SK-N-SH treated with all-trans-retinoic acid at 6 μM for 48 hours (cell line): ENCODE data around the gene ABCA6.
"Not testable (repeated sequence)": the region's sequence is repeated elsewhere in the genome, so short reads cannot be mapped to it uniquely, and the experiment has no call there.

Experiments
- ARNTL ChIP-seq: fragments of 450-650 bp; formaldehyde crosslinking; IDR thresholded peaks from 2 replicates; pipeline ENCODE4 v1.5.0; 2020; ENCODE audit warnings: low read depth, mild to moderate bottlenecking, moderate library complexity, borderline replicate concordance
- CSDC2 ChIP-seq: fragments of 250-450 bp; sonication (Bioruptor Pico); IDR thresholded peaks from 2 replicates; pipeline ENCODE4 v1.5.0; 2020; ENCODE audit warnings: mild to moderate bottlenecking, moderate library complexity
- ISL1 ChIP-seq: fragments of 250-450 bp; sonication (Bioruptor Pico); IDR thresholded peaks from 2 replicates; pipeline ENCODE4 v2.1.2; 2022; ENCODE audit warnings: mild to moderate bottlenecking, moderate library complexity
- RARB ChIP-seq: fragments of 250-450 bp; sonication (Bioruptor Pico); IDR thresholded peaks from 2 replicates; pipeline ENCODE4 v1.8.0; 2021; ENCODE audit warnings: mild to moderate bottlenecking, moderate library complexity
- ZNF70 ChIP-seq: fragments of 450-650 bp; formaldehyde crosslinking; IDR thresholded peaks from 2 replicates; pipeline ENCODE4 v1.5.0; 2020; ENCODE audit warnings: mild to moderate bottlenecking, moderate library complexity
- ZNF8 ChIP-seq: fragments of 450-650 bp; formaldehyde crosslinking; IDR thresholded peaks from 2 replicates; pipeline ENCODE4 v1.5.0; 2020; ENCODE audit warnings: mild to moderate bottlenecking, moderate library complexity
- TF ChIP-seq, protein P1 (sequence below): fragments of 250-450 bp; sonication (Bioruptor Pico); IDR thresholded peaks from 2 replicates; pipeline ENCODE4 v1.8.0; 2020; ENCODE audit warnings: mild to moderate bottlenecking, moderate library complexity, borderline replicate concordance
- TF ChIP-seq, protein P2 (sequence below): fragments of 250-450 bp; sonication (Bioruptor Pico); IDR thresholded peaks from 2 replicates; pipeline ENCODE4 v1.8.0; 2021; ENCODE audit warnings: low read depth, mild to moderate bottlenecking, moderate library complexity, borderline replicate concordance

DNA sequence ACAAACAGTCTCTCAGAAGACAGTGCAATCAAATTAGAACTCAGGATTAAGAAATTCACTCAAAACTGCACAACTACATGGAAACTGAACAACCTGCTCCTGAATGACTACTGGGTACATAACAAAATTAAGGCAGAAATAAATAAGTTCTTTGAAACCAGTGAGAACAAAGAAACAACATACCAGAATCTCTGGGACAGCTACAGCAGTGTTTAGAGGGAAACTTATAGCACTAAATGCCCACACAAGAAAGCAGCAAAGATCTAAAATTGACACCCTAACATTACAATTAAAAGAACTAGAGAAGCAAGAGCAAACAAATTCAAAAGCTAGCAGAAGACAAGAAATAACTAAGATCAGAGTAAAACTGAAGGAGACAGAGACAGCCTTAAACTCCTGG is 68.3 kb downstream of the ABCA6 start:
- not testable (repeated sequence) for TF ChIP-seq RARB (CRISPR knock-in tag); ISL1 (CRISPR knock-in tag); ZNF8 (CRISPR knock-in tag); ARNTL (CRISPR knock-in tag); CSDC2; ZNF70 (CRISPR knock-in tag)
- TF ChIP-seq, protein P1, sequence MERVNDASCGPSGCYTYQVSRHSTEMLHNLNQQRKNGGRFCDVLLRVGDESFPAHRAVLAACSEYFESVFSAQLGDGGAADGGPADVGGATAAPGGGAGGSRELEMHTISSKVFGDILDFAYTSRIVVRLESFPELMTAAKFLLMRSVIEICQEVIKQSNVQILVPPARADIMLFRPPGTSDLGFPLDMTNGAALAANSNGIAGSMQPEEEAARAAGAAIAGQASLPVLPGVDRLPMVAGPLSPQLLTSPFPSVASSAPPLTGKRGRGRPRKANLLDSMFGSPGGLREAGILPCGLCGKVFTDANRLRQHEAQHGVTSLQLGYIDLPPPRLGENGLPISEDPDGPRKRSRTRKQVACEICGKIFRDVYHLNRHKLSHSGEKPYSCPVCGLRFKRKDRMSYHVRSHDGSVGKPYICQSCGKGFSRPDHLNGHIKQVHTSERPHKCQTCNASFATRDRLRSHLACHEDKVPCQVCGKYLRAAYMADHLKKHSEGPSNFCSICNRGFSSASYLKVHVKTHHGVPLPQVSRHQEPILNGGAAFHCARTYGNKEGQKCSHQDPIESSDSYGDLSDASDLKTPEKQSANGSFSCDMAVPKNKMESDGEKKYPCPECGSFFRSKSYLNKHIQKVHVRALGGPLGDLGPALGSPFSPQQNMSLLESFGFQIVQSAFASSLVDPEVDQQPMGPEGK: not testable (repeated sequence)
- TF ChIP-seq, protein P2, sequence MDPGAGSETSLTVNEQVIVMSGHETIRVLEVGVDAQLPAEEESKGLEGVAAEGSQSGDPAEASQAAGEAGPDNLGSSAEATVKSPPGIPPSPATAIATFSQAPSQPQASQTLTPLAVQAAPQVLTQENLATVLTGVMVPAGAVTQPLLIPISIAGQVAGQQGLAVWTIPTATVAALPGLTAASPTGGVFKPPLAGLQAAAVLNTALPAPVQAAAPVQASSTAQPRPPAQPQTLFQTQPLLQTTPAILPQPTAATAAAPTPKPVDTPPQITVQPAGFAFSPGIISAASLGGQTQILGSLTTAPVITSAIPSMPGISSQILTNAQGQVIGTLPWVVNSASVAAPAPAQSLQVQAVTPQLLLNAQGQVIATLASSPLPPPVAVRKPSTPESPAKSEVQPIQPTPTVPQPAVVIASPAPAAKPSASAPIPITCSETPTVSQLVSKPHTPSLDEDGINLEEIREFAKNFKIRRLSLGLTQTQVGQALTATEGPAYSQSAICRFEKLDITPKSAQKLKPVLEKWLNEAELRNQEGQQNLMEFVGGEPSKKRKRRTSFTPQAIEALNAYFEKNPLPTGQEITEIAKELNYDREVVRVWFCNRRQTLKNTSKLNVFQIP (CRISPR knock-in tag): not testable (repeated sequence)
